CD4-positive, alpha-beta T cell treated with Interferon gamma for 1 hour (primary cell): ENCODE results near the gene PSD4.

Experiments used
- DNase-seq: peaks from one replicate; pipeline ENCODE4 v3.0.0-alpha.2; 2020

PSD4 gene

GRCh38 chr2:113185664-113186432 is 12.1 kb downstream of the PSD4 start:
- no peak for DNase-seq

- no peak for DNase-seq
Measured at GRCh38 chr2:113186433-113186796, 12.6 kb downstream of the PSD4 start.

GRCh38 chr2:113187771-113188170 is 14.0 kb downstream of the PSD4 start:
- no peak for DNase-seq

- no peak for DNase-seq
Measured at GRCh38 chr2:113190871-113191270, 17.1 kb downstream of the PSD4 start.

- DNase-seq: no peak
Measured at GRCh38 chr2:113192459-113193100, 18.8 kb downstream of the PSD4 start.

- no peak for DNase-seq
Measured at GRCh38 chr2:113195923-113196501, 22.2 kb downstream of the PSD4 start.

- no peak for DNase-seq
Measured at GRCh38 chr2:113196839-113197238, 23.1 kb downstream of the PSD4 start.

- no peak for DNase-seq
Measured at GRCh38 chr2:113197347-113198047, 23.7 kb downstream of the PSD4 start.

GRCh38 chr2:113198048-113198789 is 24.4 kb downstream of the PSD4 start:
- no peak for DNase-seq

- peak; percentile 75 for DNase-seq
Measured at GRCh38 chr2:113198790-113199612, 25.2 kb downstream of the PSD4 start.

- no peak for DNase-seq
Measured at GRCh38 chr2:113200236-113200635, 26.5 kb downstream of the PSD4 start.

GRCh38 chr2:113200736-113201490 is 27.1 kb downstream of the PSD4 start:
- DNase-seq: no peak

- DNase-seq: no peak
Measured at GRCh38 chr2:113201496-113202304, 27.9 kb downstream of the PSD4 start.

- no peak for DNase-seq
Measured at GRCh38 chr2:113202305-113203216, 28.8 kb downstream of the PSD4 start.

GRCh38 chr2:113203217-113203530 is 29.4 kb downstream of the PSD4 start:
- no peak for DNase-seq

- DNase-seq: peak; percentile 75
Measured at GRCh38 chr2:113203901-113204519, 30.2 kb downstream of the PSD4 start.

GRCh38 chr2:113206251-113206650 is 32.5 kb downstream of the PSD4 start:
- DNase-seq: no peak

- DNase-seq: no peak
Measured at GRCh38 chr2:113207021-113207420, 33.2 kb downstream of the PSD4 start.

- no peak for DNase-seq
Measured at GRCh38 chr2:113208396-113208795, 34.6 kb downstream of the PSD4 start.
